Activated CD4-positive, alpha-beta T cell treated with anti-CD3 and anti-CD28 coated beads, Interleukin-2, amount 10 ng/mL, durations not matched to agents 24 days and 14 days (primary cell): Measurements from ENCODE around the gene C6orf47. TPM values are rescaled to one million over a fixed set of nuclear protein-coding genes. Genes with fewer than 3 reads are reported as not detected.

Source experiments
- DNase-seq: peaks from one replicate; pipeline ENCODE4 v3.0.0; 2022
- H3K27ac Mint-ChIP-seq: one replicate; pipeline ENCODE4 v1.8.0; 2022; ENCODE audit warnings: mild to moderate bottlenecking, mixed read lengths
- H3K27me3 Mint-ChIP-seq: one replicate; pipeline ENCODE4 v1.8.0; 2022; ENCODE audit warnings: mixed read lengths
- H3K36me3 Mint-ChIP-seq: one replicate; pipeline ENCODE4 v1.8.0; 2022; ENCODE audit warnings: low read depth, mild to moderate bottlenecking, mixed read lengths
- H3K4me1 Mint-ChIP-seq: one replicate; pipeline ENCODE4 v1.8.0; 2021; ENCODE audit warnings: mixed read lengths
- H3K4me3 Mint-ChIP-seq: one replicate; pipeline ENCODE4 v1.8.0; 2022; ENCODE audit warnings: mild to moderate bottlenecking, moderate library complexity, mixed read lengths
- H3K9me3 Mint-ChIP-seq: one replicate; pipeline ENCODE4 v1.8.0; 2021; ENCODE audit warnings: mixed read lengths
- intact Hi-C: fragments of 100-400 bp; cut with micrococcal nuclease; formaldehyde crosslinking; loops from one replicate; pipeline ENCODE4 v1.15.1; 2023
- total RNA-seq: library from RNA; stranded (reverse); gene quantifications from 2 replicates; pipeline ENCODE4 v1.2.3, GENCODE V29; 2022

The C6orf47 gene
- total RNA-seq, 1 donor from 2014 or later, result 16.8 TPM

DNA sequence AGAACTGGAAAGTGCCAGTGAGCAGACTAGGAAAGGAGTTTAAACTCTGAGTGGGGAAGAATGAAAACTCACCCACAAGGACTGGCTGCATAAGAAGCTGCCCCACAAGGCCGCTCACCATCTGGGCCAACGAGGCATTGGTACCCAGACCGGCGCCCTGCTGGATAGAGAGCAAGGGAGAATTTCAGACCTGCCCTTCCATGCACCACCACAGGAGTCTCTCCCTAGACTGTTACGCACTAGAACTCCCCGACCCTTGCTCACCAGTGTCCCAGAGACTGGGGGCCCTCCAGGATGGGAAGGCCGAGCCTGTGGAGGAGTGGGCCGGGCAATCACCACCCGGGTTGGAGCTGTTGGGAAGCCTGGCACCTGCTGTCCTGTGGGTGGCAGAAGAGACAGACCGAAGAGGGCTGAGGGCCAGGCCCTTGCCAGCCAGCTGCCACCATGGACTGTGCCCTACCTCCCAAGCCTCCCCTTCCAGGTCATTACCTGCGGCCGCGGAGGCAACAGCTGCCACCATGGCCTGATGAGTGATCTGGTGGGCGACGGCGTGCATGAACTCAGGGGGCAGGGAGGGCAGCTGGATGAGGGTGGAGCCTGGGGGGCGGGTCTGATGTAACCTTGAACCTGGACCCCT is 16.6 kb downstream of the C6orf47 start:
- no peak overlapping the region for H3K27ac Mint-ChIP-seq
- intact Hi-C loops, result no loop called here
- no peaks in the 10 kb centered on the region for H3K9me3 Mint-ChIP-seq
- no peak for DNase-seq
- H3K4me1 Mint-ChIP-seq, result peaks cover 10% of the 10 kb centered on the region
- H3K36me3 Mint-ChIP-seq, result peaks cover 72% of the 10 kb centered on the region
- no peak overlapping the region for H3K4me3 Mint-ChIP-seq
- no peaks in the 10 kb centered on the region for H3K27me3 Mint-ChIP-seq

DNA sequence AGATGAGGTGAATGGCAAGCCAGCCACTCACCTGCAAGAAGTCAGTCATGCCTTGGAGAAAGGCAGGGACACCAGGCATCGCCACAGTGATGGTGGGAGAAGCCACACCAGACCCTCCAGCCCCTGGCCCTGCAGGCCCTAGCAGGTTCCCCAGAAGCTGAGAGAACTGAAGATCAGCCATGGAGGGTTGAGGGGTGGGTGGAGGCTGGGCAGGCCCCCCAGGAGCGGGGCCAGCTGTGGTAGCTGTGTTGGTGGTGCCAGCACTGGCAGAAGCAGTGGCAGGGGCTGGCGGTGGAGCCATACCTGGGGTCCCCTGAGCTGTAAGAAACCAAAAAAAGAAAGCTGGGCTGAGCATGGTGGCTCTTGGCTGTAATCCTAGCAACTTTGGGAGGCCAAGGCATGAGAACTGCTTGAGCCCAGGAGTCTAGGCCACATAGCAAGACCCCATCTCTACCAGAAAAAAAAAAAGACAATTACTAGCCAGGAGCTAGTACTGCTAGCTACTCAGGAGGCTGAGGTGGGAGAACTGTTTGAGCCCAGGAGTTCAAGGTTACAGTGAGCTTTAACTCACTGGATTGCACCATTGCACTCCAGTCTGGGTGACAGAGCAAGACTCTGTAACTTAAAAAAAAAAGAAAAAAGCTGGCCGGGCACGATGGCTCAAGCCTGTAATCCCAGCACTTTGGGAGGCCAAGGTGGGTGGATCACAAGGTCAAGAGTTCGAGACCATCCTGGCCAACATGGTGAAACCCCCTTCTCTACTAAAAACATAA is 17.6 kb downstream of the C6orf47 start:
- no peak overlapping the region for H3K4me3 Mint-ChIP-seq
- DNase-seq, result no peak
- H3K27me3 Mint-ChIP-seq, result no peaks in the 10 kb centered on the region
- no peak overlapping the region for H3K27ac Mint-ChIP-seq
- peaks cover 70% of the 10 kb centered on the region for H3K36me3 Mint-ChIP-seq
- no peaks in the 10 kb centered on the region for H3K9me3 Mint-ChIP-seq
- peaks cover 8% of the 10 kb centered on the region for H3K4me1 Mint-ChIP-seq
- intact Hi-C loops, result no loop called here

DNA sequence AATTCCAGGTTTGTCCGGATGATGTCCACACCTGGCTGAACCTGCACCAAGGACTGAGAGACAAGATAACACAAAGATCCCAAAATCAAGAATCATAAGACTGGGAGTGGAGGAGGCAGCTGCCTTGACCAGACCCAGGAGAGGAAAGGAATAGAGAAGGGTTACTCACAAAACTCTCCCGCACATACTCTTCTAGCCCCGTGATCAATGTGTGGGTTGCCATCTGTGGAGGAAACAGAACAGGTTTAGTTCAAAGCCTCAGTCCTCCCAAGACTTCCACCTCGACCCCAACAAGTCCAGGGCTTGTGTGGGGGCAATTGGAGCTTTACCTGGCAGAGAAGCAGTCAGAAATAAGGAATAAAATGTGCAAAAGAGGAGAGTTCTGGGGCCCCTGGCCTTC is 19.2 kb downstream of the C6orf47 start:
- peaks cover 8% of the 10 kb centered on the region for H3K4me1 Mint-ChIP-seq
- intact Hi-C loops, result no loop called here
- no peak for DNase-seq
- no peaks in the 10 kb centered on the region for H3K9me3 Mint-ChIP-seq
- no peak overlapping the region for H3K27ac Mint-ChIP-seq
- H3K36me3 Mint-ChIP-seq, result peaks cover 73% of the 10 kb centered on the region
- no peaks in the 10 kb centered on the region for H3K27me3 Mint-ChIP-seq
- H3K4me3 Mint-ChIP-seq, result no peak overlapping the region

GRCh38 chr6:31640612-31641011 is 20.0 kb downstream of the C6orf47 start:
- intact Hi-C loops, result no loop called here
- H3K4me1 Mint-ChIP-seq, result peaks cover 8% of the 10 kb centered on the region
- H3K36me3 Mint-ChIP-seq, result peaks cover 72% of the 10 kb centered on the region
- DNase-seq, result no peak
- no peak overlapping the region for H3K27ac Mint-ChIP-seq
- no peak overlapping the region for H3K4me3 Mint-ChIP-seq
- H3K27me3 Mint-ChIP-seq, result no peaks in the 10 kb centered on the region
- H3K9me3 Mint-ChIP-seq, result no peaks in the 10 kb centered on the region

- intact Hi-C loops, result no loop called here
- Mint-ChIP-seq H3K36me3 (peaks cover 69% of the 10 kb centered on the region), H3K4me1 (peaks cover 8% of the 10 kb centered on the region), H3K9me3 (no peaks in the 10 kb centered on the region), H3K27me3 (no peaks in the 10 kb centered on the region), H3K27ac (peak overlapping the region; percentile 77), H3K4me3 (no peak overlapping the region)
- no peak for DNase-seq
These were observed 21.1 kb downstream of the C6orf47 start for GRCh38 chr6:31639449-31639861.

DNA sequence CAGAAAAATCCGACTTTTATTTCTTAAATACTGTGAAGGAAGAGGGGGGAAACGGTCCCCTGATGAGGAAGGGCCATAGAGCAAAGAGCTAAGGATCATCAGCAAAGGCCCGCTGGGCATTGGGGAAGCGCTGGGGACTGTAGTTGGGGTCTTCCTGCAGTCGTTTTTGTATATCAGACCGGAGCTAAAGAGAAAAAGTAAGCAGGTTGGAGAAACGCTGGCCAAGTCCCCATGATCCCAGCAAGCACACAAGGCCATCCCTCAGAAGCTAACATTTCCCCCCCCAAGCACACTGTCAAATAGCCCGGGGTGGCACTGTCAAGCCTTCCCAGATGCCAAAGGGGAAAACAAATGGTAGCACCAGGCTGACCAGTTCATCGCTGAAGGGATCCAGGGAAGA is 21.5 kb downstream of the C6orf47 start:
- no peak for DNase-seq
- no peaks in the 10 kb centered on the region for H3K27me3 Mint-ChIP-seq
- peak overlapping the region; percentile 13 for H3K27ac Mint-ChIP-seq
- H3K4me3 Mint-ChIP-seq, result no peak overlapping the region
- H3K4me1 Mint-ChIP-seq, result peaks cover 9% of the 10 kb centered on the region
- no peaks in the 10 kb centered on the region for H3K9me3 Mint-ChIP-seq
- peaks cover 71% of the 10 kb centered on the region for H3K36me3 Mint-ChIP-seq
- intact Hi-C loops, result no loop called here

GRCh38 chr6:31636698-31637596 is 23.6 kb downstream of the C6orf47 start:
- H3K4me3 Mint-ChIP-seq, result no peak overlapping the region
- peak overlapping the region; percentile 12 for H3K27ac Mint-ChIP-seq
- no peak for DNase-seq
- intact Hi-C loops, result no loop called here
- H3K27me3 Mint-ChIP-seq, result no peaks in the 10 kb centered on the region
- H3K4me1 Mint-ChIP-seq, result peaks cover 11% of the 10 kb centered on the region
- no peaks in the 10 kb centered on the region for H3K9me3 Mint-ChIP-seq
- peaks cover 71% of the 10 kb centered on the region for H3K36me3 Mint-ChIP-seq

DNA sequence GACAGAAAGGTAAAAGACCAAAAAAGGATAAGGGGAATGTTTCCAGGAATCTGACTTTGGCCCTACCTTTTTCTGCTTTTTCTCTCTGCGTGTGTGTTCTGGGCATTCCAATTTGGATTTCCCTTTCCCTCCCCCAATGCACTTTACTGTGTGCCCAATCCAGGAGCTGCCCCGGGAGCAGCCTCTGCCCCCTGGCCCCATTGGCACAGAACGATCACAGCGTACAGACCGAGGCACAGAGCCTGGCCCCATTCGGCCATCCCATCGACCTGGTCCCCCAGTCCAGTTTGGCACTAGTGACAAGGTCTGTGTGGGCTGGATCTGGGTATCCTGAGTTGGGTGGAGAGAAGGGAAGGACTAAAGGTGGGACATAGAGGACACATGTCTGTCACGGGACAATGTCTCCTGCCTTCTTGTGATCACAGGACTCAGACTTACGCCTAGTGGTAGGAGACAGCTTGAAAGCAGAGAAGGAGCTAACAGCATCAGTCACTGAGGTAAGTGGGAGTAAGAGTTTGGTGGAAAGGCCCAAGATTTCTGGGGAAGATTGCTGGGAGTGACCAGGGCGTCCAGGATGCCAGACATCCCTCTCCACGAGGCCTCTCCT is 25.5 kb downstream of the C6orf47 start:
- Mint-ChIP-seq H3K9me3 (no peaks in the 10 kb centered on the region), H3K36me3 (peaks cover 73% of the 10 kb centered on the region), H3K27ac (peak overlapping the region; percentile 9), H3K4me3 (no peak overlapping the region), H3K4me1 (peaks cover 10% of the 10 kb centered on the region), H3K27me3 (no peaks in the 10 kb centered on the region)
- intact Hi-C loops, result no loop called here
- no peak for DNase-seq

- no peaks in the 10 kb centered on the region for H3K9me3 Mint-ChIP-seq
- H3K27me3 Mint-ChIP-seq, result no peaks in the 10 kb centered on the region
- no peak overlapping the region for H3K4me3 Mint-ChIP-seq
- peaks cover 76% of the 10 kb centered on the region for H3K36me3 Mint-ChIP-seq
- DNase-seq, result no peak
- intact Hi-C loops, result no loop called here
- peak overlapping the region; percentile 68 for H3K27ac Mint-ChIP-seq
- peaks cover 6% of the 10 kb centered on the region for H3K4me1 Mint-ChIP-seq
These were observed 26.4 kb downstream of the C6orf47 start for GRCh38 chr6:31634131-31634530.

- intact Hi-C loops, result no loop called here
- Mint-ChIP-seq H3K36me3 (peaks cover 76% of the 10 kb centered on the region), H3K4me3 (no peak overlapping the region), H3K9me3 (no peaks in the 10 kb centered on the region), H3K4me1 (peaks cover 6% of the 10 kb centered on the region), H3K27ac (no peak overlapping the region), H3K27me3 (no peaks in the 10 kb centered on the region)
- DNase-seq, result no peak
These were observed 27.1 kb downstream of the C6orf47 start for GRCh38 chr6:31633447-31633846.

DNA sequence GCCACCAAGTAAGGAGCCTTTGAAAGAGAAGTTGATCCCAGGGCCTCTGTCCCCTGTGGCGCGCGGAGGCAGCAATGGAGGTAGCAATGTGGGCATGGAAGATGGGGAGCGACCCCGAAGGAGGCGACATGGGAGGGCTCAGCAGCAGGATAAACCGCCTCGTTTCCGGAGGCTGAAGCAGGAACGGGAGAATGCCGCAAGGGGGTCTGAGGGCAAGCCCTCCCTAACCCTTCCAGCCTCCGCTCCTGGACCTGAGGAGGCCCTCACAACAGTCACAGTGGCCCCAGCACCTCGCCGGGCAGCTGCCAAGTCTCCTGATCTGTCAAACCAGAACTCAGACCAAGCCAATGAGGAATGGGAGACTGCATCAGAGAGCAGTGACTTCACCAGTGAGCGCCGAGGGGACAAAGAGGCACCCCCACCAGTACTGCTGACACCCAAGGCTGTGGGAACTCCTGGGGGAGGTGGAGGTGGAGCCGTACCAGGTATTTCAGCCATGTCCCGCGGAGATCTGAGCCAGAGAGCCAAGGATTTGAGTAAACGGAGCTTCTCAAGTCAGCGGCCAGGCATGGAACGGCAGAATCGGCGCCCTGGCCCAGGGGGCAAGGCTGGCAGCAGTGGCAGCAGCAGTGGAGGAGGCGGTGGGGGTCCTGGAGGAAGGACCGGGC is 28.2 kb downstream of the C6orf47 start:
- Mint-ChIP-seq H3K4me1 (peaks cover 9% of the 10 kb centered on the region), H3K36me3 (peaks cover 79% of the 10 kb centered on the region), H3K27ac (no peak overlapping the region), H3K9me3 (no peaks in the 10 kb centered on the region), H3K4me3 (no peak overlapping the region), H3K27me3 (no peaks in the 10 kb centered on the region)
- no peak for DNase-seq
- intact Hi-C loops, result no loop called here

DNA sequence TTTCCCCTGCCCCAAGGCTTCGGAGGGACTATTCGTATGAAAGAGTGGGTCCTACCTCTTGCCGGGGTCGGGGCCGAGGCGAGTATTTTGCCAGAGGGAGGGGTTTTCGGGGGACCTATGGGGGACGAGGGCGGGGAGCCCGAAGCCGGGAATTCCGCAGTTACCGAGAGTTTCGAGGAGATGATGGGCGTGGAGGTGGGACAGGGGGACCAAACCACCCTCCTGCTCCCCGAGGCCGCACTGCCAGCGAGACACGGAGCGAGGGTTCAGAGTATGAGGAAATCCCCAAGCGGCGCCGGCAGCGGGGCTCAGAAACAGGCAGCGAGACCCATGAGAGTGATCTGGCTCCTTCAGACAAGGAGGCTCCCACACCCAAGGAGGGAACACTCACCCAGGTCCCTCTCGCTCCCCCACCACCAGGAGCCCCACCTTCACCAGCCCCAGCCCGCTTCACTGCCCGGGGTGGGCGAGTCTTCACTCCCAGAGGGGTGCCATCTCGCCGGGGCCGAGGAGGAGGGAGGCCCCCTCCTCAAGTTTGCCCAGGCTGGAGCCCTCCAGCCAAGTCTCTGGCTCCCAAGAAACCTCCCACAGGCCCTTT is 28.8 kb downstream of the C6orf47 start:
- Mint-ChIP-seq H3K4me3 (no peak overlapping the region), H3K27me3 (no peaks in the 10 kb centered on the region), H3K36me3 (peaks cover 77% of the 10 kb centered on the region), H3K27ac (no peak overlapping the region), H3K9me3 (no peaks in the 10 kb centered on the region), H3K4me1 (peaks cover 11% of the 10 kb centered on the region)
- intact Hi-C loops, result no loop called here
- DNase-seq, result no peak

- Mint-ChIP-seq H3K4me1 (peaks cover 13% of the 10 kb centered on the region), H3K4me3 (no peak overlapping the region), H3K27ac (no peak overlapping the region), H3K36me3 (peaks cover 78% of the 10 kb centered on the region), H3K27me3 (no peaks in the 10 kb centered on the region), H3K9me3 (no peaks in the 10 kb centered on the region)
- DNase-seq, result no peak
- intact Hi-C loops, result no loop called here
These were observed 29.4 kb downstream of the C6orf47 start for GRCh38 chr6:31631209-31631608.
